AG09309 (cell line): Measurements from ENCODE around the gene GAS1.

Experiments used
- DNase-seq: peaks from one replicate; pipeline ENCODE4 v3.0.0-alpha.2; 2010; ENCODE audit warnings: low read depth
- H3K4me3 ChIP-seq: 2 replicates; pipeline ENCODE4 v1.5.1; 2011; ENCODE audit warnings: mild to moderate bottlenecking, low read depth, low read length, moderate library complexity; ENCODE audit not compliant: control insufficient read depth
- TF ChIP-seq, protein P1 (sequence below): IDR thresholded peaks from 2 replicates; pipeline ENCODE4 v1.5.1; 2011; ENCODE audit warnings: mild to moderate bottlenecking, low read depth, low read length, inconsistent platforms; ENCODE audit not compliant: insufficient read depth, control insufficient read depth; ENCODE audit errors: missing control alignments

Gene GAS1

DNA sequence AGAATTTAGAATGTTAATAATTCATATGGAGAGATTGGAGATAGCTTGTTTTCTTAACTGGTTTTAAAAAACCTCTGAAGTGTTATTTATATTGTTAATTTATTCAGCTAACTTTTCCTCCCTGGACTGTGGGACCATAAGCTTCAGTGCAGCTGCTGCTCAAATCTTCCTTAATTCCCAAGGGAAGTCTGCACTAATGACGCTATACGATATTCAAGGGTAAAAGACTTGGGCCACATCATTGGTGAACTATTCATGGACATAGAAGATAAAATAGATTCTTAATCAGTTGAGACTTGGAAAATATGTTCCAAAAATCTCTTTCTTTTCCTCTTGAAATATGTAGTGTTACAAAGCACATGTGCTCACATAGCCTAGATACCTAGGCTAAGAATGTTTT, 31.1 kb upstream of the GAS1 start:
- H3K4me3 ChIP-seq, result no peak overlapping the region
- DNase-seq, result no peak
- TF ChIP-seq, protein P1, sequence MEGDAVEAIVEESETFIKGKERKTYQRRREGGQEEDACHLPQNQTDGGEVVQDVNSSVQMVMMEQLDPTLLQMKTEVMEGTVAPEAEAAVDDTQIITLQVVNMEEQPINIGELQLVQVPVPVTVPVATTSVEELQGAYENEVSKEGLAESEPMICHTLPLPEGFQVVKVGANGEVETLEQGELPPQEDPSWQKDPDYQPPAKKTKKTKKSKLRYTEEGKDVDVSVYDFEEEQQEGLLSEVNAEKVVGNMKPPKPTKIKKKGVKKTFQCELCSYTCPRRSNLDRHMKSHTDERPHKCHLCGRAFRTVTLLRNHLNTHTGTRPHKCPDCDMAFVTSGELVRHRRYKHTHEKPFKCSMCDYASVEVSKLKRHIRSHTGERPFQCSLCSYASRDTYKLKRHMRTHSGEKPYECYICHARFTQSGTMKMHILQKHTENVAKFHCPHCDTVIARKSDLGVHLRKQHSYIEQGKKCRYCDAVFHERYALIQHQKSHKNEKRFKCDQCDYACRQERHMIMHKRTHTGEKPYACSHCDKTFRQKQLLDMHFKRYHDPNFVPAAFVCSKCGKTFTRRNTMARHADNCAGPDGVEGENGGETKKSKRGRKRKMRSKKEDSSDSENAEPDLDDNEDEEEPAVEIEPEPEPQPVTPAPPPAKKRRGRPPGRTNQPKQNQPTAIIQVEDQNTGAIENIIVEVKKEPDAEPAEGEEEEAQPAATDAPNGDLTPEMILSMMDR, result no peak

DNA sequence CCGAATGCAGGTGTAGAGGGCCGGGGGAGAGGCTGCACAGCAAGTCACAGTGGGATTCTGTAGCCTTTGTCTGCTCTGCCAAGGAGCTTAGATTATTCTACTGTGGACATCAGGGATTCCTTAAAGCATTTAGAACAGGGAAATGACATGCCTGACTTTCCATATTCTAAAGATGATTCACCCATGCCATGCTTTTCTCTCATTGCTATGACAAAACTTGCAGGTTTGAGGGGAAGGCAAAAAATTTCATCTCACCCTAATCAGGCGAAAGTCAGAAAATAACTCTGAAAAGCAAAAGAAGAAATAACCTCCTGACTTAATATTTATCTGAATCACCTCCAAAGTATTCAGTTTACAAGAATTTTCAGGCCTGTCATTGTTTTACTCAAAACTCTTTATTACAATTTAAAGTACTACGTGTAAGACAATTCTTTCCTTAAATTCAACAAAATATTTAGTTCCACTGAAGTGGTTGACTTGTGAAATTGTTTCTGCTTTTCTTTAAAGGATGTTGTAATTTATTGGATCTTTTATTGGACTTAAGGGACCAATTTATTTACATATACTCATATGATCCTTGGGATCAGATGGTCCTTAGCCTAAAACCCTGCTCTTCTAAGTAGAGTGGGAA, 30.0 kb upstream of the GAS1 start:
- no peak overlapping the region for H3K4me3 ChIP-seq
- peak; percentile 74 for DNase-seq
- TF ChIP-seq, protein P1, result no peak

DNA sequence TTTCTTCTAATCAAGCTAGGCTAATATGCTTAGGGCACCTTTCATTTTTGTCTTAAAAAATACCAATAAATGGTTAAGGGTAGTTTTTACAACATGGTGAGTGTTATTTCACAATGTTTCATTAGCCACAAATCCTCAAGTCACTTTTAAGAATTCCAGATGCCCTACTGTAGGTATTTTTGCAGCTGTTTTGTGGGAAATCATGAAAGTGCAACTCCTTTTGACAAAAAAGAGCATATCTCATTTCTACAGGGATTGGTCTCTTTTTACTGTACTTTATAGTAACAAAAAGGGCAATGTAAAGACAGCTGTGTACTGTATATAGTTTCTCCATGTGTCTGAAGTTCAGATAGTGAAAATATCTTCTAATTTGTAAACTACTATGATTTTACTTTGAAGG, 28.3 kb upstream of the GAS1 start:
- no peak overlapping the region for H3K4me3 ChIP-seq
- DNase-seq, result no peak
- TF ChIP-seq, protein P1, result no peak

DNA sequence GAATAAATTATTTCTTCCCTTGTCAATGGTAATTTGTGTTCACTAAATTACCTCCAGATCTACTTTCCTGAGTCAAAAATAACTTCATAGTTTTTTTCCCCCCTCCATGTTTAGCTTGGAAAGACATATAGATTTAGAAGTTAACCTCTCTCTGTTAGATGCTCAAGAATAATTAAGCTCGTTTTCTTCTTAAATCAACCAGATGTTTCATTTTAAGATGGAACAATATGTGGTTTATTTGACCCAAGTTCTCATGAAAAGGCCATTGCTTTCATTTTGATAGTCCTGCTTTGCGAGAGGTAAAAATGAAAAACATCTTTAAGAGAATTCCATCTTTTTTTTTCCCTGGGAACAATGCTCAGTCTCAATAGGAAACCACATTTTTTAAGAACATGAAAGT, 27.7 kb upstream of the GAS1 start:
- DNase-seq, result peak; percentile 50
- TF ChIP-seq, protein P1, result no peak
- no peak overlapping the region for H3K4me3 ChIP-seq

DNA sequence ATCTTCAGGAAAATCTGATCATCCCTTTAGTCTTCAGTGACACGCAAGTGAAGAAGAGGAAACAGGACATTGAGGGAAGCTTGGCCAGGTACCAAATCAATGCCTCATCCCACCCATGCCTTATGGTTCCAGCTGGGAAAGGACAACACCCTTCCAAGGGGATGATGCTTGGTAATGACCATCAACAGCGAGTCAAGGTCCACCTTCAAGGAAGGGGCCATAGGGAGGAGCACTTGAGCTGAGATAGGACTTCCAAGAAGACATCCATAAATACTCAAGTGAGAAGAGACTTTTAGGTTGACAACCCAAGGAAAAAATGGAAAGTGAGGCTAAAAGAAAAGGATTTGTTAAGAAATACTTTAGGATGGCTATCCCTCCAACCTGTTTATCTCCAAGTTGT, 27.1 kb upstream of the GAS1 start:
- no peak overlapping the region for H3K4me3 ChIP-seq
- TF ChIP-seq, protein P1, result peak; percentile 37
- no peak for DNase-seq

DNA sequence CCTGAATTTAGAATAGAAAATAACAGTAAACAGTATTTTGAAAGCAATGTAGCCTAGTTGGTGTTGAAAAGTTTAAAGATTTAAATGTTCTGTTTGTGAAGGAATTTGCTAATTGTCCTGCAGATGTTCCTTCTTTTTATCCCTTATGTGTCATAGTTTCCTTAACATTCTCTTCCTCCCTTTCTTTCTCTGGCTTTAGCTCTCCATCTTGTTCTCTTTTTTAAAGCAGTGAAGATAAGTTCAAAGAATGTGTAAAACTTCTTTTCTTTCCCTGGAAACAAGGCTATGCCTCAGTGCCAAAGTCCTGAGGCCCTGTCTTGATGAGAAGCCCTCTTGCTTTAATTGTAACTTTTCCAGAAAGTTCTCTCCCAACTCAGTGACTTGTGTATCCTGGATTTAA, 24.4 kb upstream of the GAS1 start:
- TF ChIP-seq, protein P1, result no peak
- DNase-seq, result no peak
- H3K4me3 ChIP-seq, result no peak overlapping the region

DNA sequence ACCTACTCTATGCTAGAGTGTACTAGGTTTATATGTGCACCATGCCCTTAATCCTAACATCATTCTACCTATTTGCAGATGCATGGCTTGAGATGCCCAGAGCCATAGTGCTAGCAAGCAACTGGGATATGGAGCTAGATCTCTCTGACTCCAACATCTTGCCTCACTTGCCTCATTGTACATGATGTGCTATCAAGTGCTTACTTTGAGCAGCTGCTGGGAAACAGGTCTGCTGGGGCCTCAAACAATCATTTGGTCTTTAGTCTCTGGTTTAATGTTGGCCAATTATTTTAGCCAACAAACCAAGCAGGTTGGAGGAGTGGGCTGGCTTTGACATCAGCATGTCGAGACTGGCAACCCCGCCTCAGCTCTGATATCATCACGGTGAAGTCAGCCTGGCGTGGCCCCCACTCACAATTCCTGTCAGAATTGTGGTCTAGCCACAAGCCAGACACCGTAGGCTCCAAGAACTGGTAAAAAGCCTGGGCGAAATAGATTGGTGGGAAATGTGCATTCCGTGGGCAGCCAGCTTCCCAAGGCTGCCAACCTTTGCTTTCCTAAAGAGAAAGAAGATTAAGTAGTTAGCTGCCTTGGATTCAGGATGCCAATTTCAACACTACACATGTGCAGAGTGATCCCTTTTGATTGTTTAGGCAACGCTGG, 21.1 kb upstream of the GAS1 start:
- DNase-seq, result peak; percentile 80
- no peak overlapping the region for H3K4me3 ChIP-seq
- TF ChIP-seq, protein P1, result no peak
